GM12892 (cell line): ENCODE measurements around the gene CLTRN.

Experiments used
- POLR2A ChIP-seq: IDR thresholded peaks from 2 replicates; pipeline ENCODE4 v1.6.1; 2011; ENCODE audit warnings: low read depth, low read length, control low read depth
- POLR2AphosphoS5 ChIP-seq: IDR thresholded peaks from 2 replicates; pipeline ENCODE4 v1.6.1; 2011; ENCODE audit warnings: low read depth, low read length, control low read depth
- TAF1 ChIP-seq: IDR thresholded peaks from 2 replicates; pipeline ENCODE4 v1.6.1; 2011; ENCODE audit warnings: low read depth, mild to moderate bottlenecking, control low read depth, low read length, borderline replicate concordance

DNA sequence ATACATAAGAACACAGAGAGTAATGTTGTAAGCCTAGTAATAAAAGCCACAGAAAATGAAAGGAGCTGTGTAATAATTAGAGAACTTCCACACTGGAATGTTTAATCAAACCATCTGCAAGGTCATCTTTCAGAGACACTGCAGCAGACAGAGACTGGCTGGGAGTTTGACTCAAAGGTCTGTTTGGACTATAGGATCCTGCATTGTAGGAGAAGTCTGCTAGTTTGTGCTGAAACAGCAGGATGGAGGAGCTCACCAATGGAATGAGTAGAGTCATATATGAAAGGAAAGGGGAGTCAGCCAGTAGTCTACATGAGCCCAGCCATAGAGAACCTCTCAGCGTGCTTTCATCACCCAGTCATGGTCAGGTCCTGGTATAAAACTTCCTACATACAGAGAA is 59.4 kb downstream of the CLTRN start:
- TF ChIP-seq POLR2A (no peak), TAF1 (no peak), POLR2AphosphoS5 (no peak)
